BLaER1 (cell line): ENCODE results near the gene MKNK1.

Experiments
- H3K27ac ChIP-seq: shearing (Covaris generic); formaldehyde crosslinking; 2 replicates; pipeline ENCODE4 v1.8.1; 2022
- H3K27me3 ChIP-seq: shearing (Covaris generic); formaldehyde crosslinking; 2 replicates; pipeline ENCODE4 v1.8.1; 2022
- H3K36me3 ChIP-seq: shearing (Covaris generic); formaldehyde crosslinking; 2 replicates; pipeline ENCODE4 v1.8.1; 2022
- H3K4me1 ChIP-seq: shearing (Covaris generic); formaldehyde crosslinking; 2 replicates; pipeline ENCODE4 v1.8.1; 2022
- H3K4me2 ChIP-seq: shearing (Covaris generic); formaldehyde crosslinking; 2 replicates; pipeline ENCODE4 v1.8.1; 2022
- H3K4me3 ChIP-seq: shearing (Covaris generic); formaldehyde crosslinking; 2 replicates; pipeline ENCODE4 v1.8.1; 2022
- H3K9ac ChIP-seq: shearing (Covaris generic); formaldehyde crosslinking; 2 replicates; pipeline ENCODE4 v1.8.1; 2022
- H3K9me3 ChIP-seq: shearing (Covaris generic); formaldehyde crosslinking; 2 replicates; pipeline ENCODE4 v1.8.1; 2022
- H4K20me1 ChIP-seq: shearing (Covaris generic); formaldehyde crosslinking; 2 replicates; pipeline ENCODE4 v1.8.1; 2022
- Cebpa-rat ChIP-seq: shearing (Covaris generic); IDR thresholded peaks from 2 replicates; pipeline ENCODE4 v1.8.1; 2022

MKNK1 gene

GRCh38 chr1:46519209-46519608 is 84.9 kb downstream of the MKNK1 start:
- H3K27ac ChIP-seq: no peak overlapping the region
- TF ChIP-seq Cebpa-rat: no peak
- no peak overlapping the region for H3K4me2 ChIP-seq
- no peak overlapping the region for H3K9ac ChIP-seq
- H3K27me3 ChIP-seq: peaks cover 4% of the 10 kb centered on the region; the same call in 1 of the 2 replicates
- H3K36me3 ChIP-seq: no peaks in the 10 kb centered on the region
- no peaks in the 10 kb centered on the region for H4K20me1 ChIP-seq
- no peak overlapping the region for H3K4me3 ChIP-seq
- H3K4me1 ChIP-seq: no peaks in the 10 kb centered on the region
- H3K9me3 ChIP-seq: no peaks in the 10 kb centered on the region

- H3K4me3 ChIP-seq: no peak overlapping the region
- no peaks in the 10 kb centered on the region for H3K4me1 ChIP-seq
- no peaks in the 10 kb centered on the region for H3K36me3 ChIP-seq
- no peak overlapping the region for H3K9ac ChIP-seq
- H3K27ac ChIP-seq: no peak overlapping the region
- H3K4me2 ChIP-seq: no peak overlapping the region
- peaks cover 4% of the 10 kb centered on the region; the same call in 1 of the 2 replicates for H3K27me3 ChIP-seq
- TF ChIP-seq Cebpa-rat: no peak
- H3K9me3 ChIP-seq: no peaks in the 10 kb centered on the region
- H4K20me1 ChIP-seq: no peaks in the 10 kb centered on the region
These were observed 86.1 kb downstream of the MKNK1 start for GRCh38 chr1:46517932-46518498.

- TF ChIP-seq Cebpa-rat: no peak
- Histone ChIP-seq H3K9me3 (no peaks in the 10 kb centered on the region), H3K4me1 (no peaks in the 10 kb centered on the region), H4K20me1 (no peaks in the 10 kb centered on the region), H3K27me3 (peaks cover 4% of the 10 kb centered on the region; the same call in 1 of the 2 replicates), H3K27ac (no peak overlapping the region), H3K36me3 (no peaks in the 10 kb centered on the region), H3K4me2 (no peak overlapping the region), H3K9ac (no peak overlapping the region), H3K4me3 (no peak overlapping the region)
These were observed 87.0 kb downstream of the MKNK1 start for GRCh38 chr1:46517010-46517600.

GRCh38 chr1:46516200-46516950 is 87.7 kb downstream of the MKNK1 start:
- Histone ChIP-seq H3K4me1 (no peaks in the 10 kb centered on the region), H3K4me2 (no peak overlapping the region), H3K27me3 (peaks cover 4% of the 10 kb centered on the region; the same call in 1 of the 2 replicates), H3K4me3 (no peak overlapping the region), H3K36me3 (no peaks in the 10 kb centered on the region), H3K27ac (no peak overlapping the region), H4K20me1 (no peaks in the 10 kb centered on the region), H3K9ac (no peak overlapping the region), H3K9me3 (no peaks in the 10 kb centered on the region)
- no peak for TF ChIP-seq Cebpa-rat

GRCh38 chr1:46515576-46515975 is 88.5 kb downstream of the MKNK1 start:
- H3K27me3 ChIP-seq: peaks cover 4% of the 10 kb centered on the region; the same call in 1 of the 2 replicates
- H4K20me1 ChIP-seq: no peaks in the 10 kb centered on the region
- no peak overlapping the region for H3K9ac ChIP-seq
- H3K36me3 ChIP-seq: no peaks in the 10 kb centered on the region
- H3K27ac ChIP-seq: no peak overlapping the region
- H3K9me3 ChIP-seq: no peaks in the 10 kb centered on the region
- no peaks in the 10 kb centered on the region for H3K4me1 ChIP-seq
- H3K4me3 ChIP-seq: no peak overlapping the region
- TF ChIP-seq Cebpa-rat: no peak
- no peak overlapping the region for H3K4me2 ChIP-seq

- Histone ChIP-seq H3K4me3 (no peak overlapping the region), H3K36me3 (no peaks in the 10 kb centered on the region), H3K4me2 (no peak overlapping the region), H3K27ac (no peak overlapping the region), H4K20me1 (no peaks in the 10 kb centered on the region), H3K9me3 (no peaks in the 10 kb centered on the region), H3K9ac (no peak overlapping the region), H3K27me3 (peaks cover 4% of the 10 kb centered on the region; the same call in 1 of the 2 replicates), H3K4me1 (no peaks in the 10 kb centered on the region)
- no peak for TF ChIP-seq Cebpa-rat
These were observed 90.5 kb downstream of the MKNK1 start for GRCh38 chr1:46513536-46513935.

GRCh38 chr1:46512792-46513190 is 91.3 kb downstream of the MKNK1 start:
- Histone ChIP-seq H3K27ac (no peak overlapping the region), H3K4me2 (no peak overlapping the region), H3K4me3 (no peak overlapping the region), H3K27me3 (peaks cover 4% of the 10 kb centered on the region; the same call in 1 of the 2 replicates), H3K9me3 (no peaks in the 10 kb centered on the region), H3K36me3 (no peaks in the 10 kb centered on the region), H4K20me1 (no peaks in the 10 kb centered on the region), H3K4me1 (no peaks in the 10 kb centered on the region), H3K9ac (no peak overlapping the region)
- TF ChIP-seq Cebpa-rat: no peak

- Histone ChIP-seq H3K27ac (no peak overlapping the region), H3K9ac (no peak overlapping the region), H3K4me2 (no peak overlapping the region), H3K4me3 (no peak overlapping the region), H3K27me3 (peaks cover 4% of the 10 kb centered on the region; the same call in 1 of the 2 replicates), H4K20me1 (no peaks in the 10 kb centered on the region), H3K4me1 (no peaks in the 10 kb centered on the region), H3K36me3 (no peaks in the 10 kb centered on the region), H3K9me3 (no peaks in the 10 kb centered on the region)
- no peak for TF ChIP-seq Cebpa-rat
These were observed 91.8 kb downstream of the MKNK1 start for GRCh38 chr1:46512135-46512791.

GRCh38 chr1:46510998-46511365 is 93.1 kb downstream of the MKNK1 start:
- Histone ChIP-seq H3K27ac (no peak overlapping the region), H3K4me2 (no peak overlapping the region), H3K27me3 (no peaks in the 10 kb centered on the region), H3K9me3 (no peaks in the 10 kb centered on the region), H3K9ac (no peak overlapping the region), H4K20me1 (no peaks in the 10 kb centered on the region), H3K4me1 (no peaks in the 10 kb centered on the region), H3K4me3 (no peak overlapping the region), H3K36me3 (no peaks in the 10 kb centered on the region)
- TF ChIP-seq Cebpa-rat: no peak
